MCF 10A (cell line): Measurements from ENCODE around the gene WDR7. TPM values are rescaled to one million over a fixed set of nuclear protein-coding genes. Genes with fewer than 3 reads are reported as not detected.

Experiments
- BruUV-seq: library from RNA; stranded (reverse); fragments of 400-500 nt; replicated peaks from 2 replicates; lab custom pipeline; 2021; lab: Mats Ljungman, UMichigan
- CTCF ChIA-PET: fragments of 300-600 bp; sonication (Branson Sonifier 250); formaldehyde crosslinking; extraction: SDS; loops from one replicate; lab custom pipeline; 2021; ENCODE audit warnings: antibody characterized with exemption, inconsistent platforms; lab: Yijun Ruan, JAX
- POLR2A ChIA-PET: fragments of 300-600, 350-650 bp; sonication (Branson Sonifier 250); formaldehyde crosslinking; extraction: SDS; loops from one replicate; lab custom pipeline; 2020; ENCODE audit warnings: antibody characterized with exemption, inconsistent platforms; lab: Yijun Ruan, JAX
- DNase-seq: peaks from one replicate; pipeline ENCODE4 v3.0.0-alpha.2; 2018; ENCODE audit not compliant: unreplicated experiment
- H3K27ac Mint-ChIP-seq: one replicate; pipeline ENCODE4 v1.8.0; 2022; ENCODE audit warnings: mild to moderate bottlenecking, low read depth, mixed read lengths; ENCODE audit not compliant: unreplicated experiment
- H3K27me3 Mint-ChIP-seq: one replicate; pipeline ENCODE4 v1.8.0; 2022; ENCODE audit warnings: mixed read lengths; ENCODE audit not compliant: insufficient read depth, unreplicated experiment
- H3K36me3 Mint-ChIP-seq: one replicate; pipeline ENCODE4 v1.8.0; 2022; ENCODE audit warnings: mild to moderate bottlenecking, moderate library complexity, mixed read lengths; ENCODE audit not compliant: insufficient read depth, unreplicated experiment
- H3K4me1 Mint-ChIP-seq: one replicate; pipeline ENCODE4 v1.8.0; 2022; ENCODE audit warnings: mixed read lengths; ENCODE audit not compliant: insufficient read depth, unreplicated experiment
- H3K4me3 Mint-ChIP-seq: one replicate; pipeline ENCODE4 v1.8.0; 2022; ENCODE audit warnings: mild to moderate bottlenecking, moderate library complexity, mixed read lengths; ENCODE audit not compliant: unreplicated experiment
- H3K9me3 Mint-ChIP-seq: one replicate; pipeline ENCODE4 v1.8.0; 2022; ENCODE audit warnings: mixed read lengths; ENCODE audit not compliant: unreplicated experiment
- CTCF ChIP-seq: fragments of 200-600 bp; IDR thresholded peaks from one replicate; pipeline ENCODE4 v1.8.0; 2022; ENCODE audit warnings: antibody characterized with exemption, mild to moderate bottlenecking; ENCODE audit not compliant: unreplicated experiment
- intact Hi-C: fragments of 100-400 bp; cut with micrococcal nuclease; formaldehyde crosslinking; loops from 2 replicates; pipeline ENCODE4 v1.14.1; 2022
- total RNA-seq: library from RNA; stranded (reverse); gene quantifications from 2 replicates; pipeline ENCODE4 v1.2.3, GENCODE V29; 2022

WDR7 gene
- total RNA-seq, 1 experiment from 2014 or later, result 12.6 TPM

- no TSS peak for BruUV-seq
- no peak for TF ChIP-seq CTCF
- no peaks in the 10 kb centered on the region for H3K27me3 Mint-ChIP-seq
- H3K9me3 Mint-ChIP-seq, result no peaks in the 10 kb centered on the region
- no peak for DNase-seq
- intact Hi-C loops, result no loop called here
- POLR2A ChIA-PET, result no interaction called here
- no peak overlapping the region for H3K27ac Mint-ChIP-seq
- CTCF ChIA-PET, result interaction anchor here (0.7 to 1.3 kb wide), 4 partner anchors 37 to 819 kb away, joined by 3 to 6 read pairs (median 4); no protein-coding TSS in a partner anchor
- no peaks in the 10 kb centered on the region for H3K4me1 Mint-ChIP-seq
- H3K4me3 Mint-ChIP-seq, result no peak overlapping the region
- no peaks in the 10 kb centered on the region for H3K36me3 Mint-ChIP-seq
Observed at GRCh38 chr18:56743115-56743514, 92.0 kb downstream of the WDR7 start.

GRCh38 chr18:56747032-56747658, 96.0 kb downstream of the WDR7 start:
- no peak for TF ChIP-seq CTCF
- H3K27ac Mint-ChIP-seq, result peak overlapping the region; percentile 4
- intact Hi-C loops, result no loop called here
- no peaks in the 10 kb centered on the region for H3K4me1 Mint-ChIP-seq
- CTCF ChIA-PET, result interaction anchor here (0.6 to 5.2 kb wide), 10 partner anchors 11 to 1268 kb away, joined by 3 to 46 read pairs (median 3); no protein-coding TSS in a partner anchor
- BruUV-seq, result no TSS peak
- H3K4me3 Mint-ChIP-seq, result no peak overlapping the region
- no peaks in the 10 kb centered on the region for H3K9me3 Mint-ChIP-seq
- no peaks in the 10 kb centered on the region for H3K36me3 Mint-ChIP-seq
- no peaks in the 10 kb centered on the region for H3K27me3 Mint-ChIP-seq
- no peak for DNase-seq
- POLR2A ChIA-PET, result no interaction called here

GRCh38 chr18:56747857-56748256, 96.7 kb downstream of the WDR7 start:
- H3K36me3 Mint-ChIP-seq, result no peaks in the 10 kb centered on the region
- peak overlapping the region; percentile 4 for H3K27ac Mint-ChIP-seq
- no peak overlapping the region for H3K4me3 Mint-ChIP-seq
- no peaks in the 10 kb centered on the region for H3K4me1 Mint-ChIP-seq
- intact Hi-C loops, result loop anchor here (1.0 kb wide), 2 partner anchors 698 to 814 kb away; no protein-coding TSS in a partner anchor
- H3K9me3 Mint-ChIP-seq, result no peaks in the 10 kb centered on the region
- ChIA-PET CTCF (interaction anchor here (0.6 to 5.2 kb wide), 11 partner anchors 11 to 815 kb away, joined by 3 to 46 read pairs (median 3); no protein-coding TSS in a partner anchor), POLR2A (no interaction called here)
- no peak for DNase-seq
- no TSS peak for BruUV-seq
- no peak for TF ChIP-seq CTCF
- no peaks in the 10 kb centered on the region for H3K27me3 Mint-ChIP-seq

GRCh38 chr18:56748698-56749268, 97.6 kb downstream of the WDR7 start:
- H3K27me3 Mint-ChIP-seq, result no peaks in the 10 kb centered on the region
- no peaks in the 10 kb centered on the region for H3K36me3 Mint-ChIP-seq
- CTCF ChIA-PET, result interaction anchor here (0.6 to 5.2 kb wide), 14 partner anchors 10 to 858 kb away, joined by 3 to 46 read pairs (median 3); partner anchors contain the start of gene FECH
- no peaks in the 10 kb centered on the region for H3K4me1 Mint-ChIP-seq
- no TSS peak for BruUV-seq
- no peaks in the 10 kb centered on the region for H3K9me3 Mint-ChIP-seq
- peak; percentile 43 for DNase-seq
- H3K4me3 Mint-ChIP-seq, result no peak overlapping the region
- intact Hi-C loops, result loop anchor here (1.0 kb wide), 2 partner anchors 698 to 814 kb away; no protein-coding TSS in a partner anchor
- no peak overlapping the region for H3K27ac Mint-ChIP-seq
- POLR2A ChIA-PET, result interaction anchor here (0.5 kb wide), 1 partner anchor 109 kb away, joined by 3 read pairs; no protein-coding TSS in a partner anchor
- TF ChIP-seq CTCF, result peak; percentile 60
